Astrocyte (in vitro differentiated cells and primary cell): ENCODE measurements around the gene TAGLN.

Experiments used
- CTCF ChIP-seq: IDR thresholded peaks from 2 replicates; pipeline ENCODE4 v1.5.1; 2011; ENCODE audit warnings: low read depth, mild to moderate bottlenecking, inconsistent platforms, low read length, moderate library complexity; ENCODE audit not compliant: insufficient read depth
- EZH2 ChIP-seq: IDR thresholded peaks from 2 replicates; pipeline ENCODE4 v1.6.1; 2012; ENCODE audit warnings: mild to moderate bottlenecking, low read length, inconsistent platforms; ENCODE audit not compliant: insufficient read depth

DNA sequence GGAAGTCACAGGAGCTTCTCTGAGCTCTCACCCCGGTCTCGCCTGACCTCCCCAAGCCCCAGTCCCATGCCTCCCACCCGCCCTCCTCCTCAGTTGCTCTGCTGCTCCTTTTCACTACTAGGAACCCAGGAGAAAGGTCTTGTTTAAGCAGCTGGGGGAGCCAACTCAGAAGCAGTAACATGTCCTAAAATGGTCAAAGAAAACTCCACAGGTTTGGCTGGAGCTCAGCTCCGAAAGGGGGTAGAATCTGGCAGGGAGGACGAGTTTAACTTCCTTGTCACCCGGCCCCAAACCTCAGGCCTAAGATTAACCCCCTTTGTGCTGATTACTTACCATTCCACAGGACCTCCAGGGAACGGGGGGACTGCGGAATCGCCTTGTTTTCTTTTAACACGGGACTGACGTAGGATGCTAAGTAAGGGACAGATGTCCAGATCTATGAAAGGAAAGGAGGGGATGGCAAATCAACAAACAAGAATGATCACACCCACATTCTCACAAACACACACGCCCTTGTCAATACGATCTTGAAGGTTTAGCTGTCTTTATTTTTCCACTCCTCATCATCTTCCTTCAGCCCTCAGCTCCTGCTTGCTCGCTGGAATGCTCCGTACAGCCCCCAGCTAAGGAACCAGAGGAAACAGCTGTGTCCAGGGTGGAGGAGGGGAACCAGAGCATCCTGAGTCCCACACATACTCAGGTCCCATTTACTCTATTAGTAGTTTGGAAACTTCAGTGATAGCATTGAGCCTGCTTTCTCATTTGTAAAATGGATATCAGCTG lies 19.2 kb downstream of the TAGLN start:
- TF ChIP-seq CTCF (no peak), EZH2 (no peak)
